ENCODE data around the gene RPRM.

DNA sequence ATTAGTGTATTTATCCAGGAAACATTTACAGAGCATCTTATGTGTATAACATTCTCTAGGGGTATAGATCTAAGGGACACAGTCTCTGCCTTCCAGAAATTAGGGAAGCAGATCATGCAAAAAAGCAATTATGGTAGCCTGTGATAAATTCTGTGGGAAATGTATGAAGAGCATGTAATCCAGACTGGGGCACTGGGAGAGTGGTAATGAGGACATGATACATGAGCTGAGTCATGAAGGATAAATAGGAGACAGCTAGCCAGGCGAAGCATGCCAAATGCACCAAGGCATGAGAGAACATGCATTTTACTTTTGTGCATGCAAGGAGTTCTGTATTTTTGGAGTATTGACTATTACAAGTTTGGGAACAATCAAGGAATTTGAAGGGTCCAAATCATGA, 8.9 kb upstream of the RPRM start:
- TF ChIP-seq POLR2A (IDR thresholded peaks at IDR 0.05) (no peak), POLR2AphosphoS5 (IDR thresholded peaks at IDR 0.05) (no peak), CTCF (IDR thresholded peaks at IDR 0.05) (no peak), EP300 (IDR thresholded peaks at IDR 0.05; ENCODE audit: low read depth) (no peak)
